ENCODE measurements around the gene GLB1L2.

Gene GLB1L2

DNA sequence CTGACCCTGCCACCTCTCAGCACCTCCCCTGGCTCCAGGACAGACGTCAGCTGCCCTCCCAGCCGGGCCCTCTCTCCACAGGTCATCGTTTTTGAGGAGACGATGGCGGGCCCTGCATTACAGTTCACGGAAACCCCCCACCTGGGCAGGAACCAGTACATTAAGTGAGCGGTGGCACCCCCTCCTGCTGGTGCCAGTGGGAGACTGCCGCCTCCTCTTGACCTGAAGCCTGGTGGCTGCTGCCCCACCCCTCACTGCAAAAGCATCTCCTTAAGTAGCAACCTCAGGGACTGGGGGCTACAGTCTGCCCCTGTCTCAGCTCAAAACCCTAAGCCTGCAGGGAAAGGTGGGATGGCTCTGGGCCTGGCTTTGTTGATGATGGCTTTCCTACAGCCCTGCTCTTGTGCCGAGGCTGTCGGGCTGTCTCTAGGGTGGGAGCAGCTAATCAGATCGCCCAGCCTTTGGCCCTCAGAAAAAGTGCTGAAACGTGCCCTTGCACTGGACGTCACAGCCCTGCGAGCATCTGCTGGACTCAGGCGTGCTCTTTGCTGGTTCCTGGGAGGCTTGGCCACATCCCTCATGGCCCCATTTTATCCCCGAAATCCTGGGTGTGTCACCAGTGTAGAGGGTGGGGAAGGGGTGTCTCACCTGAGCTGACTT is 43.2 kb downstream of the GLB1L2 start:
- no peak for TF ChIP-seq CTCF (IDR thresholded peaks at IDR 0.05; ENCODE audit: insufficient read depth, low read length, poor library complexity, severe bottlenecking)
- no peak for DNase-seq (ENCODE audit: extremely low read depth, insufficient read length)
- H3K4me3 ChIP-seq (replicated peaks; ENCODE audit: low read depth, low read length): no peak overlapping the region
- H3K27me3 ChIP-seq (replicated peaks; ENCODE audit: control insufficient read depth, insufficient read depth, low read length): no peaks in the 10 kb centered on the region; the same call in none of the 2 replicates
- H3K36me3 ChIP-seq (ENCODE audit: control insufficient read depth, insufficient read depth, low read length): no peaks in the 10 kb centered on the region

DNA sequence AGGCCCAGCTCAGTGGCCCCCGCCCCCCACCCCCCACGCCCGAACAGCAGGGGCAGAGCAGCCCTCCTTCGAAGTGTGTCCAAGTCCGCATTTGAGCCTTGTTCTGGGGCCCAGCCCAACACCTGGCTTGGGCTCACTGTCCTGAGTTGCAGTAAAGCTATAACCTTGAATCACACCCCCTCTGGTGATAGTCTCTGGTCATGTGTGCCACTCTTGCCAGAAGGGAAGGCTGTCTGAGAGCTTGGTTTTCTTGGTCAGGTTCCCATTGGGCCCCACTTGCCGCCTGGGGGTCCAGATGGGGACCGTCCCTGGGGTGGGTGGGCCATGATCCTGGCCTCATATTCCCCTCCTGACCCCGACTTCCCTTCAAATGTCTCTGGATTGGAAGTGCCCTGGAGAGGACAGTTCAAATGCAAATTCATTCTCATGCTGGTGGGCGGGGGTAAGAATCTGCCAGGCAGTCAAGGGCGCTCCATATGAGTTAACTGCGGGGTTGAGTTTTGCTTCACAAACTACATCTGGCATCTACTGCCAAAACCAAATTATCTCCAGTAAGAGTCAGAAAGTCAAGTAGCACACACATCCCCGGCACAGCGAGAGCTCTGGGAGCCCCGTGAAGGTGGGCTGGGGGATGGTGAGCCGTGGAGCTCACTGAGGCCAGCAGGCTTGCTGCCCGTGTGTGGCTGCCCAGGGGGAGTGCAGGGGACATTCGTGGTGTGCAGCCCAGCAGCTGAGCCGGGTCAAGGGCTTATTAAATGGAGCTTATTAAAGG is 44.5 kb downstream of the GLB1L2 start:
- TF ChIP-seq CTCF (IDR thresholded peaks at IDR 0.05; ENCODE audit: insufficient read depth, low read length, poor library complexity, severe bottlenecking): no peak
- Histone ChIP-seq H3K4me3 (replicated peaks; ENCODE audit: low read depth, low read length) (no peak overlapping the region), H3K36me3 (ENCODE audit: control insufficient read depth, insufficient read depth, low read length) (no peaks in the 10 kb centered on the region), H3K27me3 (replicated peaks; ENCODE audit: control insufficient read depth, insufficient read depth, low read length) (no peaks in the 10 kb centered on the region; the same call in none of the 2 replicates)
- DNase-seq (ENCODE audit: extremely low read depth, insufficient read length): no peak

DNA sequence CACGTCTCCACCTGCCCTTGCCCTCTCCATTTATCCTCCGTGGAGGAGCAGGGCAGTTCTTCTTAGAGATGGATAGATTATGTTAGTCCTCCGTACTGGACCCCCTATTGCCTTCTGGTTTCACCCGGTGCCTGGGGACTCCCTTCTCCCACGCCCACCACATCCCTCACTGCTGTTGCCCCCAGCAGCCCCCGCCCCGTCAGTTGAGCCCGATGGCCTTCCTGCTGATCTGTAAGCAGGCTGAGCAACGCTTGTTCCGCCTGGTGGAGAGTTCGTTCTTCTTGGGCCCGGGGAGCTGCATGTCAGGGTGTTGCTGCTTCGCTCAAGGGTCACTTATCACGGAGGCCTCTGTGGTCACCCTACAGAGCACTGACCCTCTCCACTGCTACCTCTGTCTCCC is 46.1 kb downstream of the GLB1L2 start:
- Histone ChIP-seq H3K4me3 (replicated peaks; ENCODE audit: low read depth, low read length) (no peak overlapping the region), H3K36me3 (ENCODE audit: control insufficient read depth, insufficient read depth, low read length) (no peaks in the 10 kb centered on the region), H3K27me3 (replicated peaks; ENCODE audit: control insufficient read depth, insufficient read depth, low read length) (no peaks in the 10 kb centered on the region; the same call in none of the 2 replicates)
- no peak for TF ChIP-seq CTCF (IDR thresholded peaks at IDR 0.05; ENCODE audit: insufficient read depth, low read length, poor library complexity, severe bottlenecking)
- no peak for DNase-seq (ENCODE audit: extremely low read depth, insufficient read length)

DNA sequence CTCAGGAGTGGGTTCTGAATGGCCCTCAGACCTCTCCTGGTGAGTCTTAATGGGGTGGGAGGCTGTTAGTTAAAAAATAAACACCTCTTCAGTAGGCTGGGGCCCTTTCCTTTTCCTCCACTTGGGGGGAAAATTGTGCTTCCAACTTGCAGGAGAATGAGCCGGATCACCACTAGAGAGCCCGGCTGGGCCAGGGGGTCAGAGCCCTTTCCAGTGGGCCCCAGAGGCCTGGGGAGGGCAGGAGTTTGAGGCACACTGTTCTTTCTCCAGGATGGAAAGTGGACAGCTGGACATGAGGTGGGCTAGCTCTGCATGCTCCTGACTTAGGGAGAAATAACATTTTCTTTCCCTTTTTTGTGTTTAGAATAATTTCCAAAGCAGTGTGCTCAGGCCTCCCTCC is 47.5 kb downstream of the GLB1L2 start:
- H3K27me3 ChIP-seq (replicated peaks; ENCODE audit: control insufficient read depth, insufficient read depth, low read length): no peaks in the 10 kb centered on the region; the same call in none of the 2 replicates
- no peak for TF ChIP-seq CTCF (IDR thresholded peaks at IDR 0.05; ENCODE audit: insufficient read depth, low read length, poor library complexity, severe bottlenecking)
- H3K36me3 ChIP-seq (ENCODE audit: control insufficient read depth, insufficient read depth, low read length): no peaks in the 10 kb centered on the region
- no peak for DNase-seq (ENCODE audit: extremely low read depth, insufficient read length)
- no peak overlapping the region for H3K4me3 ChIP-seq (replicated peaks; ENCODE audit: low read depth, low read length)

- TF ChIP-seq CTCF (IDR thresholded peaks at IDR 0.05; ENCODE audit: insufficient read depth, low read length, poor library complexity, severe bottlenecking): no peak
- Histone ChIP-seq H3K4me3 (replicated peaks; ENCODE audit: low read depth, low read length) (no peak overlapping the region), H3K27me3 (replicated peaks; ENCODE audit: control insufficient read depth, insufficient read depth, low read length) (no peaks in the 10 kb centered on the region; the same call in none of the 2 replicates), H3K36me3 (ENCODE audit: control insufficient read depth, insufficient read depth, low read length) (no peaks in the 10 kb centered on the region)
- DNase-seq (ENCODE audit: extremely low read depth, insufficient read length): no peak
Measured at GRCh38 chr11:134380229-134380628, 48.4 kb downstream of the GLB1L2 start.

All from GM06990 (cell line).